PC-3 (cell line): ENCODE data around the gene ZNF148. TPM values are rescaled to one million over a fixed set of nuclear protein-coding genes. Genes with fewer than 3 reads are reported as not detected.

Experiments
- ATAC-seq: fragments of 200-7000 bp; cut with Tn5 transposase; 2 replicates; pipeline ENCODE4 v1.9.1; 2020; ENCODE audit warnings: mild to moderate bottlenecking, moderate library complexity
- BruUV-seq: library from RNA; stranded (reverse); fragments of 400-500 nt; replicated peaks from 2 replicates; lab custom pipeline; 2021; lab: Mats Ljungman, UMichigan
- CTCF ChIA-PET: fragments of 300-600 bp; sonication (Branson Sonifier 250); formaldehyde crosslinking; loops from one replicate; lab custom pipeline; 2022; ENCODE audit warnings: antibody characterized with exemption; lab: Charles Lee
- POLR2A ChIA-PET: fragments of 300-600 bp; sonication (Branson Sonifier 250); formaldehyde crosslinking; loops from one replicate; lab custom pipeline; 2022; ENCODE audit warnings: antibody characterized with exemption; ENCODE audit not compliant: unreplicated experiment; lab: Charles Lee
- DNase-seq: peaks from one replicate; pipeline ENCODE4 v3.0.0-alpha.2; 2015
- H2AFZ ChIP-seq: fragments of 300-600 bp; sonication (generic); 2 replicates; pipeline ENCODE4 v1.6.0; 2016; ENCODE audit warnings: antibody characterized with exemption, low read length
- H3F3A ChIP-seq: fragments of 300-600 bp; sonication (generic); one replicate; pipeline ENCODE4 v1.6.0; 2017; ENCODE audit warnings: antibody characterized with exemption, low read length, control low read depth, mild to moderate bottlenecking; ENCODE audit not compliant: unreplicated experiment
- H3K27ac ChIP-seq: fragments of 300-600 bp; sonication (generic); 2 replicates; pipeline ENCODE4 v1.5.1; 2016; ENCODE audit warnings: mild to moderate bottlenecking, low read length
- H3K27me3 ChIP-seq: fragments of 300-600 bp; sonication (generic); 2 replicates; pipeline ENCODE4 v1.6.1; 2016; ENCODE audit warnings: low read length, mixed read lengths
- H3K36me3 ChIP-seq: fragments of 300-600 bp; sonication (generic); 2 replicates; pipeline ENCODE4 v1.6.1; 2016; ENCODE audit warnings: low read depth, mixed run types, low read length, mixed read lengths
- H3K4me1 ChIP-seq: fragments of 300-600 bp; sonication (generic); 2 replicates; pipeline ENCODE4 v1.5.1; 2016; ENCODE audit warnings: low read length; ENCODE audit not compliant: insufficient read depth
- H3K4me2 ChIP-seq: fragments of 300-600 bp; sonication (generic); 2 replicates; pipeline ENCODE4 v1.6.0; 2016; ENCODE audit warnings: low read length
- H3K4me3 ChIP-seq: fragments of 300-600 bp; sonication (generic); 2 replicates; pipeline ENCODE4 v1.5.1; 2016; ENCODE audit warnings: mild to moderate bottlenecking, low read length, mixed read lengths
- H3K79me2 ChIP-seq: fragments of 300-600 bp; sonication (generic); 2 replicates; pipeline ENCODE4 v1.6.1; 2017; ENCODE audit warnings: low read length, mixed read lengths
- H3K9ac ChIP-seq: fragments of 300-600 bp; sonication (generic); 2 replicates; pipeline ENCODE4 v1.6.0; 2016; ENCODE audit warnings: mild to moderate bottlenecking, low read length
- H3K9me2 ChIP-seq: fragments of 300-600 bp; sonication (generic); replicated peaks from 2 replicates; pipeline ENCODE4 v1.6.1; 2016; ENCODE audit warnings: mixed run types, low read length, mixed read lengths
- H3K9me3 ChIP-seq: fragments of 300-600 bp; sonication (generic); 2 replicates; pipeline ENCODE4 v1.6.1; 2016; ENCODE audit warnings: low read length, mixed read lengths
- H4K20me1 ChIP-seq: fragments of 300-600 bp; sonication (generic); 2 replicates; pipeline ENCODE4 v1.6.1; 2016; ENCODE audit warnings: low read length, mixed read lengths
- EZH2 ChIP-seq: fragments of 300-600 bp; sonication (generic); IDR thresholded peaks from one replicate; pipeline ENCODE4 v1.6.1; 2017; ENCODE audit warnings: antibody characterized with exemption, mild to moderate bottlenecking, low read length; ENCODE audit not compliant: unreplicated experiment
- EZH2phosphoT487 ChIP-seq: fragments of 300-600 bp; sonication (generic); IDR thresholded peaks from 2 replicates; pipeline ENCODE4 v1.6.1; 2018; ENCODE audit warnings: mild to moderate bottlenecking, antibody characterized with exemption, low read length, borderline replicate concordance
- intact Hi-C: fragments of 100-400 bp; cut with micrococcal nuclease; formaldehyde crosslinking; loops from 2 replicates; pipeline ENCODE4 v1.9.0; 2023
- total RNA-seq: library from RNA; depleted of rRNA; stranded (reverse); fragments of >200 nt; gene quantifications from 2 replicates; pipeline ENCODE4 v1.2.3, GENCODE V29; 2014
- TF ChIP-seq, protein P1 (sequence below): fragments of 300-600 bp; sonication (generic); conservative IDR thresholded peaks from 2 replicates; pipeline ENCODE4 v1.5.1; 2017; ENCODE audit warnings: antibody characterized with exemption, low read depth, mild to moderate bottlenecking, low read length

Gene ZNF148
- total RNA-seq, 1 experiment from 2014 or later: 18.1 TPM

DNA sequence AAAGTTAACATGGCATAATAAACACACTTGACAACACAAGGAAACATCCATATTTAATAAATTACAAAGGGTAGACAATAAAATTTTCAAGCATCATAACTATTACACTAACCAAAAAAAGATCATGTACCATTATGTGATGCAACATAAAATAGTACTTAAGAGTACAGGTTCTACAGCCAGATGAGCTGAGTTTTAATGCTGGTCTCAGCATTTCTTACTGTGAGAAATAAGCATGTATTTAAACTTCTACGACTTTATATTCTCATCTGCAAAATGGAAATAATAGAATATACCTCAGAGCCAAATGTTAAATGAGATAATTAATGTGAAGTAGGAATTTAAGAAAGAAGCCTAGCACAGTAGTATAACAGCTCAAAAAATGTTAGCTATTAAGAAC is 128.9 kb downstream of the ZNF148 start:
- Histone ChIP-seq H3K36me3 (no peaks in the 10 kb centered on the region), H3K27me3 (no peaks in the 10 kb centered on the region), H3K79me2 (no peaks in the 10 kb centered on the region), H3K4me3 (no peak overlapping the region), H3K9me3 (no peaks in the 10 kb centered on the region), H3K4me2 (no peak overlapping the region), H3K27ac (no peak overlapping the region), H3K9me2 (no peaks in the 10 kb centered on the region), H3K4me1 (no peaks in the 10 kb centered on the region), H4K20me1 (no peaks in the 10 kb centered on the region), H3K9ac (no peak overlapping the region), H2AFZ (no peak overlapping the region), H3F3A (no peaks in the 10 kb centered on the region)
- POLR2A ChIA-PET: no interaction called here
- CTCF ChIA-PET: no interaction called here
- DNase-seq (no peak), ATAC-seq (no peak)
- no TSS peak for BruUV-seq
- no peak for TF ChIP-seq EZH2phosphoT487
- no peak for TF ChIP-seq EZH2
- TF ChIP-seq, protein P1, sequence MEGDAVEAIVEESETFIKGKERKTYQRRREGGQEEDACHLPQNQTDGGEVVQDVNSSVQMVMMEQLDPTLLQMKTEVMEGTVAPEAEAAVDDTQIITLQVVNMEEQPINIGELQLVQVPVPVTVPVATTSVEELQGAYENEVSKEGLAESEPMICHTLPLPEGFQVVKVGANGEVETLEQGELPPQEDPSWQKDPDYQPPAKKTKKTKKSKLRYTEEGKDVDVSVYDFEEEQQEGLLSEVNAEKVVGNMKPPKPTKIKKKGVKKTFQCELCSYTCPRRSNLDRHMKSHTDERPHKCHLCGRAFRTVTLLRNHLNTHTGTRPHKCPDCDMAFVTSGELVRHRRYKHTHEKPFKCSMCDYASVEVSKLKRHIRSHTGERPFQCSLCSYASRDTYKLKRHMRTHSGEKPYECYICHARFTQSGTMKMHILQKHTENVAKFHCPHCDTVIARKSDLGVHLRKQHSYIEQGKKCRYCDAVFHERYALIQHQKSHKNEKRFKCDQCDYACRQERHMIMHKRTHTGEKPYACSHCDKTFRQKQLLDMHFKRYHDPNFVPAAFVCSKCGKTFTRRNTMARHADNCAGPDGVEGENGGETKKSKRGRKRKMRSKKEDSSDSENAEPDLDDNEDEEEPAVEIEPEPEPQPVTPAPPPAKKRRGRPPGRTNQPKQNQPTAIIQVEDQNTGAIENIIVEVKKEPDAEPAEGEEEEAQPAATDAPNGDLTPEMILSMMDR: no peak
- intact Hi-C loops: no loop called here

DNA sequence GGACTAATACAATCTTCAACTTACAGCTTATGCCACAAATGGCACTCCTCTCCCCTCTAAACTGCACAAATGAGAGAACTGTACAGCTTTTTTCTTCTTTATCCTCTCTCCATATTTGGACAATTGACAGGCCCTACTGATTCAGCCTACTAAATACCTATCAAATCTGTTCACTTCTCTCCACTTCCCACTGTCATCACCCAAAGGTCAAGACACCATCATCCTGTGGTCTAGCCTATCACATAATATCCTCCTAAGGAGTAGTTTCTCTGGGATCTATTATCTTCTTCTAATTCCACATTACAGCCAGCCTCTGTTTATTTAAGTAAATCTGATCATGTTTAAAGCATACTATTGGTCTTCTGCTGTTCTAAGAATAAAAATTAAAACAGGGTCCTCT is 129.6 kb downstream of the ZNF148 start:
- Histone ChIP-seq H3K4me1 (no peaks in the 10 kb centered on the region), H3K27ac (no peak overlapping the region), H3K79me2 (no peaks in the 10 kb centered on the region), H3F3A (no peaks in the 10 kb centered on the region), H3K4me3 (no peak overlapping the region), H3K9ac (no peak overlapping the region), H2AFZ (no peak overlapping the region), H3K36me3 (no peaks in the 10 kb centered on the region), H4K20me1 (no peaks in the 10 kb centered on the region), H3K9me2 (no peaks in the 10 kb centered on the region), H3K9me3 (no peaks in the 10 kb centered on the region), H3K27me3 (no peaks in the 10 kb centered on the region), H3K4me2 (no peak overlapping the region)
- ChIA-PET CTCF (no interaction called here), POLR2A (no interaction called here)
- BruUV-seq: no TSS peak
- TF ChIP-seq EZH2 (no peak), EZH2phosphoT487 (no peak)
- TF ChIP-seq, protein P1: no peak
- ATAC-seq (no peak), DNase-seq (no peak)
- intact Hi-C loops: no loop called here

DNA sequence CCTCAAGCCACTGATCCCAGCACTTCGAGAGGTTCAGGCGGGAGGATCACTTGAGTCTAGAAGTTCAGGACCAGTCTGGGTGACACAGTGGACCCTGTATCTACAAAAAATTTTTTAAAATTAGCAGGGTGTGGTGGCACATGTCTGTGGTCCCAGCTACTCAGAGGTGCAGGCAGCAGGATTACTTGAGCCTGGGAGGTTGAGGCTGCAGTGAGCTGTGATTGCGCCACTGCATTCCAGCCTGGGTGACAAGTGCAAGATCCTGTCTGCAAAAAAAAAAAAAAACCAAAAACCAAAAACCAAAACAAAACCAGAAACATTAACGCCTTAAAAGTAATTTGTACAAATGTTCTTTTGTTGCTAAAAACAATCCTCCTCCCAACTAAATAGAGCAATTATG is 134.6 kb downstream of the ZNF148 start:
- Histone ChIP-seq H3K9me3 (no peaks in the 10 kb centered on the region), H3K4me3 (no peak overlapping the region), H3K27ac (no peak overlapping the region), H3K79me2 (no peaks in the 10 kb centered on the region), H3K9ac (no peak overlapping the region), H3F3A (no peaks in the 10 kb centered on the region), H2AFZ (no peak overlapping the region), H3K27me3 (no peaks in the 10 kb centered on the region), H3K4me1 (no peaks in the 10 kb centered on the region), H4K20me1 (no peaks in the 10 kb centered on the region), H3K9me2 (no peaks in the 10 kb centered on the region), H3K36me3 (no peaks in the 10 kb centered on the region), H3K4me2 (no peak overlapping the region)
- ATAC-seq (no peak), DNase-seq (no peak)
- CTCF ChIA-PET: interaction anchor here (0.6 kb wide), 1 partner anchor 83 kb away, joined by 3 read pairs; no protein-coding TSS in a partner anchor
- no TSS peak for BruUV-seq
- TF ChIP-seq, protein P1: no peak
- POLR2A ChIA-PET: no interaction called here
- intact Hi-C loops: no loop called here
